Gastrocnemius medialis (tissue), 4 donors: ENCODE results near the gene MSANTD1.

Experiments
- CTCF ChIP-seq, 5 experiments: fragments of 450-650 bp in 3 of 5; fragments of 200-600 bp in 2 of 5; sonication (generic) in 2 of 5; IDR thresholded peaks in 4 of 5; conservative IDR thresholded peaks in 1 of 5; 1 replicate in 4 of 5; 2 replicates in 1 of 5; pipeline ENCODE4 v1.5.1; 2016 to 2019; ENCODE audit warnings: antibody characterized with exemption in 5 of 5, mild to moderate bottlenecking in 3 of 5, moderate library complexity in 3 of 5
- POLR2A ChIP-seq, 2 donors: fragments of 450-650 bp; IDR thresholded peaks; one replicate each; pipeline ENCODE4 v1.6.1; 2017; ENCODE audit warnings: antibody characterized with exemption in 2 of 2, mild to moderate bottlenecking in 2 of 2, moderate library complexity in 2 of 2

- no peak for TF ChIP-seq CTCF (IDR thresholded peaks at IDR 0.05 in 4 of 5, conservative IDR thresholded peaks at IDR 0.05 in 1 of 5)
- no peak for TF ChIP-seq POLR2A (IDR thresholded peaks at IDR 0.05)
Measured at GRCh38 chr4:3213661-3214250, 35.2 kb upstream of the MSANTD1 start.
